BLaER1 treated with 17β-estradiol and CSF1 and Interleukin-3, amounts not matched to agents 10 nM and 100 nM (cell line): ENCODE measurements around the gene CASKIN2.

Experiments used
- H3K27ac ChIP-seq, 11 experiments: shearing (Covaris generic); formaldehyde crosslinking; 2 replicates each; pipeline ENCODE4 v1.8.1; 2022
- H3K27me3 ChIP-seq, 11 experiments: shearing (Covaris generic); formaldehyde crosslinking; 2 replicates each; pipeline ENCODE4 v1.8.1; 2022
- H3K36me3 ChIP-seq, 11 experiments: shearing (Covaris generic); formaldehyde crosslinking; 2 replicates each; pipeline ENCODE4 v1.8.1; 2022
- H3K4me1 ChIP-seq, 10 experiments: shearing (Covaris generic); formaldehyde crosslinking; 2 replicates each; pipeline ENCODE4 v1.8.1; 2022
- H3K4me2 ChIP-seq, 11 experiments: shearing (Covaris generic); formaldehyde crosslinking; 2 replicates each; pipeline ENCODE4 v1.8.1; 2022
- H3K4me3 ChIP-seq, 10 experiments: shearing (Covaris generic); formaldehyde crosslinking; 2 replicates each; pipeline ENCODE4 v1.8.1; 2022
- H3K9ac ChIP-seq, 11 experiments: shearing (Covaris generic); formaldehyde crosslinking; 2 replicates each; pipeline ENCODE4 v1.8.1; 2022
- H3K9me3 ChIP-seq, 11 experiments: shearing (Covaris generic); formaldehyde crosslinking; replicated peaks in 1 of 11; 2 replicates each; pipeline ENCODE4 v1.8.1; 2022
- H4K20me1 ChIP-seq, 11 experiments: shearing (Covaris generic); formaldehyde crosslinking; 2 replicates each; pipeline ENCODE4 v1.8.1; 2022
- Cebpa-rat ChIP-seq, 11 experiments: shearing (Covaris generic); IDR thresholded peaks; 2 replicates each; pipeline ENCODE4 v1.8.1; 2022

Gene CASKIN2

DNA sequence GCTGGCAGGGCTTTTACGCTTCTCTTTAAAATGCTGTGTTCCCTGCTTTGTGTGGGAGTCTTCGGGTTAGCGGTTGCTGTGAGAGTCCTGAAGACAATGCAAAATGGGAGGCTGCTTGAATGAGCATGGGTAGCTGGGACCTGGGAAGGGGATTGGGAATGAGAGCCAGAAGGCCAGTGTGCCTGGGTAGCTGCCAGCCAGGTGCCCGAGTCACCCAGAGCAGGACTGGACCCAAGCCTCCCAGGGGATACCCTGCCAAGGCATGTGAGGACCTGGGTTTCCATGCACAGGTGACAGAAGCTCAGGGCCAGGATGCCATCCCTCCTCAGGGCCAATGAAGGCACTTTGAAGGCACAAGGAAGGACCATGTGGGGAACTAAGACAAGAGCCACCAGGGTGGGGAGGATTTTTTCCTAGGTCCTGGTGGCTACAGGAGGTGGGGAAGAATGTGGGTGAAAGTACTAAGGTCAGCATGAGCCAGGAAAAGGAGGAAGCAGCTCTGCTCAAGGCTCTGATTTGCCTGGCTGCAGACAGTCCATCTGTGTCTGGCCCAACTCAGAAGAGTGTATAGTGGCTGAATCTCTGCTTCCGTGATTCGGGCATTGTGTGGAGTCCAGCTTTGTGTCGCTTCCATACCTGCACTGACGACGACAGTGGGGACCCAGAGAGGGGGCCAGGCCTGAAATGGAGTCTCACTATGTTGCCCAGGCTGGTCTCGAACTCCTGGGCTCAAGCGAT, 38.4 kb downstream of the CASKIN2 start:
- H3K9ac ChIP-seq: peak overlapping the region in 6 of 11 experiments; percentile 11 to 49 (median 26); a peak in 7 of 22 replicates
- H4K20me1 ChIP-seq: peaks cover 0 to 28% (median 10%) of the 10 kb centered on the region in 11 experiments; a peak in 8 of 22 replicates
- H3K27me3 ChIP-seq: no peaks in the 10 kb centered on the region
- peak overlapping the region in 6 of 11 experiments; percentile 4 to 47 (median 30); a peak in 8 of 22 replicates for H3K27ac ChIP-seq
- H3K4me3 ChIP-seq: no peak overlapping the region
- no peak for TF ChIP-seq Cebpa-rat (IDR thresholded peaks at IDR 0.05)
- H3K36me3 ChIP-seq: peaks cover 30 to 70% (median 44%) of the 10 kb centered on the region in 11 experiments; a peak in 21 of 22 replicates
- H3K9me3 ChIP-seq: no peaks in the 10 kb centered on the region
- H3K4me1 ChIP-seq: peaks cover 73 to 97% (median 95%) of the 10 kb centered on the region in 10 experiments
- peak overlapping the region; percentile 42 to 95 (median 78) for H3K4me2 ChIP-seq

- Histone ChIP-seq H3K27ac (peak overlapping the region in 8 of 11 experiments; percentile 9 to 76 (median 42); a peak in 13 of 22 replicates), H3K36me3 (peaks cover 34 to 76% (median 48%) of the 10 kb centered on the region in 11 experiments; a peak in 21 of 22 replicates), H3K9me3 (no peaks in the 10 kb centered on the region), H3K4me1 (peaks cover 72 to 97% (median 95%) of the 10 kb centered on the region in 10 experiments), H3K9ac (peak overlapping the region in 8 of 11 experiments; percentile 19 to 57 (median 46); a peak in 10 of 22 replicates), H4K20me1 (peaks cover 0 to 28% (median 10%) of the 10 kb centered on the region in 11 experiments; a peak in 8 of 22 replicates), H3K4me3 (no peak overlapping the region), H3K27me3 (no peaks in the 10 kb centered on the region), H3K4me2 (peak overlapping the region; percentile 62 to 95 (median 79))
- no peak for TF ChIP-seq Cebpa-rat (IDR thresholded peaks at IDR 0.05)
These were observed 39.1 kb downstream of the CASKIN2 start for GRCh38 chr17:75476271-75476671.

GRCh38 chr17:75475851-75476250, 39.5 kb downstream of the CASKIN2 start:
- peak overlapping the region in 1 of 10 experiments; percentile 26; a peak in 1 of 20 replicates for H3K4me3 ChIP-seq
- no peaks in the 10 kb centered on the region for H3K27me3 ChIP-seq
- no peak for TF ChIP-seq Cebpa-rat (IDR thresholded peaks at IDR 0.05)
- no peaks in the 10 kb centered on the region for H3K9me3 ChIP-seq
- H4K20me1 ChIP-seq: peaks cover 0 to 28% (median 10%) of the 10 kb centered on the region in 11 experiments; a peak in 8 of 22 replicates
- peak overlapping the region in 9 of 11 experiments; percentile 9 to 76 (median 46); a peak in 15 of 22 replicates for H3K27ac ChIP-seq
- peaks cover 34 to 76% (median 46%) of the 10 kb centered on the region in 11 experiments; a peak in 21 of 22 replicates for H3K36me3 ChIP-seq
- peak overlapping the region in 9 of 11 experiments; percentile 7 to 57 (median 38); a peak in 9 of 22 replicates for H3K9ac ChIP-seq
- peak overlapping the region; percentile 62 to 95 (median 79) for H3K4me2 ChIP-seq
- peaks cover 72 to 97% (median 95%) of the 10 kb centered on the region in 10 experiments for H3K4me1 ChIP-seq

DNA sequence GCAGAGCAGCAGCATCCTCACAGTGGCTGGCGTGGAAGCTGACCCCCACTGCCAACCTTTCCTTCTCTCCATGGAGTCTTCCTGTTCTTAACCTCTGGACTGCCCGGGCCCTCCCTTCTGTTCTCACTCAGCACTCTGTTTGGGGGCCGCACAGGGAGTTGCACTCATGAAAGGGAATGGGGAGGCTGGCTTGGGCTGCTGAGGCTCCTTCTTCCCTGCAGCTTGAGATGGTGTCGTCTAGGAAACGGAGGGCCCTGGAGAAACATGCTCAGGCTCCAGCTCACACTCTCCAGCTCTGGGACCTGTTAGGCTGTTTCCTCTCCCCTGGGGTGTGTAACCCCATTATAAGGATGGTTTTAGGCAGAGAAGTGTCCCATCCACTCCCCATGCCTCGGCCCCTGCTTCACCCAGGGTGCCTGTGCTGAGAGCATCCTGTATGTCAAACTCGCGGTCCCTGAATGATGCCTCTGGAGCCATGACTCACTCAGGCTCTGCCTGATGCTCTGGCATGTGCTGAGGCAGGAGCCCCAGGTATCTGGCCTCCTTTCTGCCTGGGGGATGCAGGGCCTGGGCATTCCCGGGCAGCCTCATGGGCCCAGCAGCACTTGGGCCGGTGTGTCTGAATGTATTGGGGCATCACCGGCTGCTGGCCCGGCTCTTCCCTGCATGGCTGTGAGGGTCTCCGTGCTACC, 40.0 kb downstream of the CASKIN2 start:
- peak overlapping the region in 9 of 11 experiments; percentile 9 to 76 (median 46); a peak in 16 of 22 replicates for H3K27ac ChIP-seq

GRCh38 chr17:75474736-75475135, 40.6 kb downstream of the CASKIN2 start:
- peak overlapping the region in 10 of 11 experiments; percentile 7 to 57 (median 28); a peak in 11 of 22 replicates for H3K9ac ChIP-seq

More for the DNA sequence above, 40.0 kb downstream of the CASKIN2 start:
- H3K9ac ChIP-seq: peak overlapping the region in 9 of 11 experiments; percentile 7 to 57 (median 28); a peak in 12 of 22 replicates
- peaks cover 0 to 28% (median 10%) of the 10 kb centered on the region in 11 experiments; a peak in 8 of 22 replicates for H4K20me1 ChIP-seq
- TF ChIP-seq Cebpa-rat (IDR thresholded peaks at IDR 0.05): no peak
- no peaks in the 10 kb centered on the region for H3K27me3 ChIP-seq
- peaks cover 70 to 97% (median 95%) of the 10 kb centered on the region in 10 experiments for H3K4me1 ChIP-seq
- H3K4me2 ChIP-seq: peak overlapping the region; percentile 62 to 95 (median 79)
- peak overlapping the region in 1 of 10 experiments; percentile 26; a peak in 1 of 20 replicates for H3K4me3 ChIP-seq
- H3K36me3 ChIP-seq: peaks cover 34 to 74% (median 43%) of the 10 kb centered on the region in 11 experiments; a peak in 21 of 22 replicates
- no peaks in the 10 kb centered on the region for H3K9me3 ChIP-seq

GRCh38 chr17:75473246-75473645, 42.1 kb downstream of the CASKIN2 start:
- Histone ChIP-seq H3K36me3 (peaks cover 31 to 74% (median 42%) of the 10 kb centered on the region in 11 experiments; a peak in 21 of 22 replicates), H3K9me3 (no peaks in the 10 kb centered on the region)

More at GRCh38 chr17:75474736-75475135, 40.6 kb downstream of the CASKIN2 start:
- Histone ChIP-seq H3K4me1 (peaks cover 68 to 97% (median 95%) of the 10 kb centered on the region in 10 experiments), H3K4me3 (no peak overlapping the region), H3K27me3 (no peaks in the 10 kb centered on the region), H3K9me3 (no peaks in the 10 kb centered on the region), H3K36me3 (peaks cover 35 to 75% (median 42%) of the 10 kb centered on the region in 11 experiments; a peak in 20 of 22 replicates), H3K4me2 (peak overlapping the region; percentile 62 to 95 (median 79); a peak in 21 of 22 replicates), H4K20me1 (peaks cover 0 to 28% (median 10%) of the 10 kb centered on the region in 11 experiments; a peak in 8 of 22 replicates), H3K27ac (peak overlapping the region in 8 of 11 experiments; percentile 17 to 76 (median 48); a peak in 12 of 22 replicates)
- no peak for TF ChIP-seq Cebpa-rat (IDR thresholded peaks at IDR 0.05)

DNA sequence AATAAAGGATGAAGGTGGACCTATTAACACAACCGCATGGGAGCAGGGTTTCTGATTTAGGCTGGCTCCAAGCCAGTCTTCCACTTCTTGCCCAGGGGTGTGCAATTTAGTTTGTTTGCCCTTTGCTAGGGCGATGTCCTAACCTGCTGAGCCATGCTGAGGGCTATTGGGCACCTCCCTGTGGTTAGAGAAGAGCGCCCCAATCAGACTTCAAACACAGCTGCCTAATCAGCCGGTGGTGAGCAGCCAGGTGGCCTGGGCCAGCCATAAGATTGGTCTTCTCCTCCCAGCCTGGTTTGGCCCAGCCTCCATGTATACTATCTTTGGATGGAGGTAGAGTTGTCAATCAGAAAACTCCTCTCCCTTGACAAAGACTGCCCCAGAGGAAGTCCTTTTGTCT, 43.2 kb downstream of the CASKIN2 start:
- Histone ChIP-seq H4K20me1 (peaks cover 0 to 33% (median 10%) of the 10 kb centered on the region in 11 experiments; a peak in 9 of 22 replicates), H3K9me3 (no peaks in the 10 kb centered on the region), H3K36me3 (peaks cover 30 to 74% (median 42%) of the 10 kb centered on the region in 11 experiments; a peak in 21 of 22 replicates), H3K4me3 (no peak overlapping the region), H3K9ac (peak overlapping the region in 4 of 11 experiments; percentile 5 to 56 (median 36); a peak in 2 of 22 replicates), H3K4me1 (peaks cover 51 to 93% (median 89%) of the 10 kb centered on the region in 10 experiments), H3K27me3 (no peaks in the 10 kb centered on the region), H3K4me2 (peak overlapping the region; percentile 11 to 95 (median 62); a peak in 20 of 22 replicates), H3K27ac (peak overlapping the region in 8 of 11 experiments; percentile 26 to 83 (median 57); a peak in 15 of 22 replicates)
- TF ChIP-seq Cebpa-rat (IDR thresholded peaks at IDR 0.05): no peak

More at GRCh38 chr17:75473246-75473645, 42.1 kb downstream of the CASKIN2 start:
- no peaks in the 10 kb centered on the region for H3K27me3 ChIP-seq
- H3K4me2 ChIP-seq: peak overlapping the region in 10 of 11 experiments; percentile 11 to 95 (median 69); a peak in 18 of 22 replicates
- peaks cover 55 to 97% (median 95%) of the 10 kb centered on the region in 10 experiments for H3K4me1 ChIP-seq
- peak overlapping the region in 8 of 11 experiments; percentile 35 to 83 (median 57); a peak in 15 of 22 replicates for H3K27ac ChIP-seq
- peak in 7 of 11 experiments; percentile 13 to 81 (median 67); a peak in 8 of 22 replicates for TF ChIP-seq Cebpa-rat (IDR thresholded peaks at IDR 0.05)
- peak overlapping the region in 8 of 11 experiments; percentile 4 to 58 (median 32); a peak in 10 of 22 replicates for H3K9ac ChIP-seq
- no peak overlapping the region; a peak in 1 of 20 replicates for H3K4me3 ChIP-seq
- peaks cover 0 to 35% (median 10%) of the 10 kb centered on the region in 11 experiments; a peak in 9 of 22 replicates for H4K20me1 ChIP-seq
